Non-pigmented ciliary epithelial cell (primary cell): Measurements from ENCODE around the gene METRN.
A peak's percentile ranks its signal among the peaks of the same experiment; 100 is the strongest.
"Not testable (repeated sequence)": the region's sequence is repeated elsewhere in the genome, so short reads cannot be mapped to it uniquely, and the experiment has no call there.

Experiments used
- DNase-seq: peaks from one replicate; pipeline ENCODE4 v3.0.0-alpha.2; 2010; ENCODE audit warnings: low read depth

METRN gene

GRCh38 chr16:735982-736453 is 21.1 kb downstream of the METRN start:
- no peak for DNase-seq

DNA sequence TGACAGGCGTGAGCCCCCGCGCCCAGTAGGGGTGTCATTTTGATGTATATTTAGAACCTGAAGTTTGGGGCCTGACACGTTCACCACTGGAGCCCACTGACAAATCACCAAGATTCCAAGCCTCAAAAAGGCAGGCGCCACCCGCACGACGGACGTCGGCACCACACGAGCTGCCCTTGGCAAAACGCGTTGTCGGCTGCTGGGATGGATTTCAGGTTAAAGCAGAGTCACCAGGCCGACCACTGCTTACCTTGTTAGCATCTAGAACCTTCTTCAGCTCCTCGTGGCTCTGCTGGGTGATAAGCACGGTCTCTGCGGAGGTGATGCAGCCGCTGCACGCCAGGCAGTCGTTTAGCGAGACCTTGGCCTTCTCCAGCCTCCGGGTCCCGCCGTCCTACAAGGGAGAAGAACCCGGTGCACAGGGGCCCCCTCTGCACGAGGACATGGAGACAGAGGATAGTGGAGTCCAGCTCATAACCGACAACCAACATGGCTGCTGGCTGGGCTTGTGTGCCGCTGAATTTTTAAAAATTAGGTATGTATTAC is 22.1 kb downstream of the METRN start:
- DNase-seq = no peak

DNA sequence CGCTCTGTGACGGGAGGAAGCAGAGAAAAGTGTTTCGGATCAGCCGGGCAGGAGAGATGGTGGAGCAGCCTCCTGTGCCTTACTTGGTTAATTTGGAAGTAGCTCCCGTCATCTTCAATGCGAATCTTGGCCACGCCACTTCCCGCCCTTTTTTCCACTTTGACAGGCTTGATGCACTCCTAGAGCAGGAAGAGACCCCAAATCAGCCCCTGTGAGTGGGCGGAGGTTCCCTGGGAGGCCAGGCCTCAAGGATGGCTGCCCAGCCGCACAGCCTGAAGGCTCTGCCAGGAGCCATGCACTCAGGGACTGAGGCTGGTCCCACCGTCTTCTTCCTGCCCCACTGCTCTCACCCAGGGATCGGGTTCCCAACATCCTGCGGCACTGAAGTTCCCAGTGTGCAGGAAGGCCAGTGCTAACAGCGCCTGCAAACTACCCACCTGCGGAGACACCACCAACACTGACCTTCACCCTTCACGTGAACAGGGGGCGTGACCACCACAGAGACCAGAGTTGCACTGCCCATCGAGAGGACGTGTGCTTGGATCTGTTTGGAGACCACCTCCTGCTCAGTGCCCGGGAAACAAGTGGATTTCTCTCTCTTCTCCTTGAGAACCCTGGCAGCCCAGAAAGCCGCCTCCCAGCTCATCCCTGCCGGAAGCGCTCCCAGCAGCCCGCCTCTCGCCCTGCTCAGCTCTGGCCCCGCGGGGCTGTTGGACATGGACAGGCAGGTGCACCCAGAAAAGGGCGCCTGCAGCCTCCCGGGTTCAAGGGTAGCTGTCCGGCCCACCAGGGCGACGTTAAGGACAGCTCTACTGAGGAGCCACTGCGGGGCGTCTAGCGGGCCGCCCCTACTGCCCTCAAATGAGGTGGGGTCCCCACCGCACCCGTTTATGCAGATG is 24.9 kb downstream of the METRN start:
- no peak for DNase-seq

DNA sequence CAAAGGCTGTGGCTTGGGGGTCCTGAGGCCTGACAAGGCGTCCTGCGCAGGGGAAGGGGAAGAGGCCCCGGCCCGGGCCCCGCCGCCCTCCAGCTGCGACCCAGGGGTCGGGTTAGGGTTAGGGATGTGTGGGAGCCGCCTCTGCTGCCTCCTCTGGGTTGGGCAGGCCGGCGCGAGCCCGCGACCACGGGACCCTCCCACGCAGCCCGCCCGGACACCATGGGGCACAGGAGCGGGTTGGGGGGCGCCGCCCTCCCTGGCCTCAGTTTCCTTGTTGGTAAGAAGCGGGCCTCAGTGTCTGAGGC is 25.5 kb downstream of the METRN start:
- no peak for DNase-seq

DNA sequence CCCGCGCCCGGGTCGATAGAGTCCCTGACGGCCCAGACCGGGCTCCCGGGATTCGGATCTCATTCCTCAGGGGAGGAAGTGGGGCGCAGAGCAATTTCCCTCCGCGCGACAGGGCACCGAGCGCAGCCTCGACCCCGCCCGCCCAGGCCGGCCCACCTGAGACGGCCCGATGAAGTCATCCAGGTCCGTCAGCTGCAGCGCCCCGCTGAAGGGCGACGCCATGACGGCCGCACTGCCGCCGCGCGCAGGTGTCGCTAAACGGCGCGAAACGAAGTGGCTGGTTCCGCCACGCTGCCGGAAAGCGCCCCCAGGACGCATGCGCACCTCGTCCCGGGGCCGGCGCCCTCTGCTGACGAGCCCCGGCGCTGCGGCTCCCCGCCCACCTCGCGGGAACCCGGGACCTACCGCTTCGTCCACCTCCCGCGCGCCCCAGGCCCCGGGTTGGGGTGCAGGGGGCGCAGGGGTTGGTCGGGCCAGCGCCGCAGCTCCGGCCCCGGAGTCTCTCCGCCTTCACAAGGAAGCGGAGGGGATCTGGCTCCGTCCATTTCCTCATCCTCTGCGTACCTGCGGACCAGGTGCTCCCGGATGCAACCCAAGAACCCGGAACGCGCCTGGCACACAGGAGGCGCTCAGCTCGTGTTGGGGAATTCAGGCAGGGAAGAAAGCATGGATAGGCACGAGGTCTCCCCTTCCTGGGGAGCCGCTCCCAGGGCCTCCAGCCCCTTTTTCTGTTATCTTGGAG is 26.0 kb downstream of the METRN start, which contains the start of gene CIAO3:
CIAO3 (minus strand) TSS at position 234 of the 742 bp plus-strand sequence; CDS start at position 222, 12 bp downstream.
- peak; percentile 47 for DNase-seq

DNA sequence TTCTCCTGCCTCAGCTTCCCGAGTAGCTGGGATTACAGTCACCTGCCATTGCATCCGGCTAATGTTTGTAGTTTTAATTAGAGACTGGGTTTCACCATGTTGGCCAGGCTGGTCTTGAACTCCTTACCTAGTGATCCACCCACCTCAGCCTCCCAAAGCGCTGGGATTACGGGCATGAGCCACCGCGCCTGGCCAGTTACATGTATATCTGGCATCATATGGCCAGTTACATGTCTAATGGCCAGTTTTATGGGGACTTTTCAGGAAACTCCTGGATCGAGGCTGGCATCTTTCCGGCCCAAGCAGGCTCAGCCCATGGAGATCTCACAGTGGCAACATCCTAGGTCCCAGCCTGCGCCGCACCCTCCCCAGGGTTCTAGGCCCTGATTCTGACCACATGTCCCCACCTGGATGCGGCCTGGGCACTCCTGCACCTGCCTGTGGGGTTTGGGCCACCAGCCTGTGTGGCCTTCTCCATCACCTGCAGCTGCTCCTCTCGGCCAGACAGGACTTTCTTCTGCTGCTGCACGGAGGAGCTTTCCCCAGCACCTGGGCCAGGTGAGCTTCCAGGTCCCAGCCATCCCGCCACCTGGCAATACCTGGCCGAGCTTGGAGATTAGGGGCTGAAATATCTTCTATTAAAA is 27.2 kb downstream of the METRN start:
- DNase-seq = no peak

DNA sequence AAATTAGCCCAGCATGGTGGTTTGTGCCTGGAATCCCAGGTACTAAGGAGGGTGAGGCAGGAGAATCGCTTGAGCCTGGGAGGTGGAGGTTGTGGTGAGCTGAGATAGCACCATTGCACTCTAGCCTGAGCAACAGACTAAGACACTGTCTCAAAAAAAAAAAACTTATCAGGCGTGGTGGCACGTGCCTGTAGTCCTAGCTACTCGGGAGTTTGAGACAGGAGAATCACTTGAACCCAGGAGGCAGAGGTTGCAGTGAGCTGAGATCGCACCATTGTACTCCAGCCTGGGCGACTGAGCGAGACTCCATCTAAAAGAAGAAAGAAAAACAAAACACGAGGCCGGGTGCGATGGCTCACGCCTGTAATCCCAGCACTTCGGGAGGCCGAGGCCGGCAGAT is 28.0 kb downstream of the METRN start:
- not testable (repeated sequence) for DNase-seq

GRCh38 chr16:743794-744500 is 29.0 kb downstream of the METRN start:
- no peak for DNase-seq

DNA sequence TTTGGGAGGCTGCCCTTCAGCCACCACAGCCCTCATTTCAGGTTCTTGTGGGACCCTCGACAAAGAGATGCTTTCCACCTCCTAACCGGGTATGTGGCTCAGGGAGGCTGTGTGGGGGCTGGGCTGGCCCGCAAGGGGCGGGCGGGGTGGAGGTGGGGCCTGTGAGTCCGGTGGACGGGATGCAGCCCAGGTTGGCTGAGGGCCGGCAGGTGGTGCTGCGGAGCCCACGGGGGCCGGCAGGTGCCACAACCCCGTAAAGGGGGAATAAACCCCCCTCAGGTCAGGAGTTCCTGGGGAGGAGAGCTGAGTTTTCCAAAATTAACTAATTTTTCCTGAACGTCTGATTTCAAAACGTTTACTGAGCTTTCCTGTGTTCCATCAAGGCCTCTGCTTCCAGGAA is 30.8 kb downstream of the METRN start:
- no peak for DNase-seq

DNA sequence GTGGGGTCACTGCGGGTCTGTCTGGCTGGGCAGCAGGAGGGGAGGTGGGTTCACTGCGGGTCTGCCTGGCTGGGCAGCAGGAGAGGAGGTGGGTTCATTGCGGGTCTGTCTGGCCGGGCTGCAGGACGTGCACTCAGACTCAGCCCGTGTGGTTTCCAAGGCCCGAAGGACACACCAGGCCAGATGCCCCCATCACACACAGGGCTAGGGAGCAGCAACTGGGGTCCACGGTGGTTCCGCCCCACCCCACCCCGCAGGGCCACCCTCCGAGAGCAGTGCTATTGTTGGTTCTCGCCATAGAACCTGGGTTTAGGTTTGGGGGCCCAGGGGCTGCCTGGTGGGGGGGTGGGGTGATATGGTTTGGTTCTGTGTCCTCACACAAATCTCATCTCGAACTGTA is 31.7 kb downstream of the METRN start:
- DNase-seq = no peak

GRCh38 chr16:747978-748746 is 33.2 kb downstream of the METRN start:
- DNase-seq = no peak

DNA sequence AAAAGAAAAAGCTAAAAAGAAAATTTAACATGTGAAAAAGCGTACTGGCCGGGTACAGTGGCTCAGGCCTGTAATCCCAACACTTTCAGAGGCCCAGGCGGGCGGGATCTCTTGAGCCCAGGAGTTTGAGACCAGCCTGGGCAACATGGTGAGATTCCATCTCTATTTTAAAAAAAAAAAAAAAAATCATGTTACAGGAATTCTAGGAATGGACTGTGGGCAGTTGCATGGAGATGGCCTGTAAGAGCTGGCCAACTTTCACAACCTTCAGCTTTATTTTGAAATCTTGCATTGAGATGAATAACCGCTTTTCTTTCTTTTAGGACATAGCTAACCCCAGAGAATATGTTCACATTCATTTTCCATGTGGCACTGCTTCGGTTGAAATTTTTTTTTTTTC is 34.1 kb downstream of the METRN start:
- DNase-seq = peak; percentile 38

GRCh38 chr16:750485-750884 is 35.6 kb downstream of the METRN start:
- no peak for DNase-seq

- no peak for DNase-seq
Measured at GRCh38 chr16:751152-752006, 36.5 kb downstream of the METRN start.

- no peak for DNase-seq
Measured at GRCh38 chr16:752007-752312, 37.0 kb downstream of the METRN start.

DNA sequence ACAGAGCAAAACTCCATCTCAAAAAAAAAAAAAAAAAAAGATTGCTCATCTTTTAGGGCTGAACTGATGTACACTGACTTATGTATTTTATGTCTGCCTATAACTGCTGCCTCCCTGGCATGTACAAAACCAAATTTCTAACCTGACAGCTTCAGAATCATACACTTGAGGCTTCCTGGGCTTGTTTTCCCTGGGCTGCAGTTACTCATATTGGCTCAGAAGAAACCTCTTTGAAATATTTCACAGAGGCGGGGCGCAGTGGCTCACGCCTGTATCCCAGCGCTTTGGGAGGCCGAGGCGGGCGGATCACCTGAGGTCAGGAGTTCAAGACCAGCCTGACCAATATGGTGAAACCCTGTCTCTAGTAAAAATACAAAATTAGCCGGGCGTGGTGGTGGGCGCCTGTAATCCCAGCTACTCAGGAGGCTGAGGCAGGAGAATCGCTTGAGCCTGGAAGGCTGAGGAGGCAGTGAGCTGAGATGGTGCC is 39.2 kb downstream of the METRN start:
- not testable (repeated sequence) for DNase-seq

- DNase-seq = no peak
Measured at GRCh38 chr16:754656-755055, 39.7 kb downstream of the METRN start.

GRCh38 chr16:756428-756827 is 41.5 kb downstream of the METRN start:
- DNase-seq = no peak

- DNase-seq = no peak
Measured at GRCh38 chr16:759110-759910, 44.4 kb downstream of the METRN start.
